Mesendoderm (in vitro differentiated cells): Measurements from ENCODE around the gene PFKL.

ENCODE experiments used
- DNase-seq: peaks from one replicate; pipeline ENCODE4 v3.0.0; 2013
- H2AK5ac ChIP-seq: 2 replicates; pipeline ENCODE4 v1.6.1; 2013; ENCODE audit warnings: low read length, inconsistent platforms
- H2BK120ac ChIP-seq: 2 replicates; pipeline ENCODE4 v1.6.1; 2013; ENCODE audit warnings: low read depth, mild to moderate bottlenecking, low read length, moderate library complexity, mixed read lengths
- H2BK15ac ChIP-seq: replicated peaks from 2 replicates; pipeline ENCODE4 v1.6.1; 2013; ENCODE audit warnings: low read depth, mild to moderate bottlenecking, moderate library complexity
- H2BK5ac ChIP-seq: 2 replicates; pipeline ENCODE4 v1.6.1; 2013; ENCODE audit warnings: low read length, inconsistent platforms
- H3K18ac ChIP-seq: 2 replicates; pipeline ENCODE4 v1.6.1; 2013; ENCODE audit warnings: mild to moderate bottlenecking, low read length, mixed read lengths
- H3K23ac ChIP-seq: one replicate; pipeline ENCODE4 v1.6.1; 2013; ENCODE audit warnings: low read length
- H3K27ac ChIP-seq: 2 replicates; pipeline ENCODE4 v1.5.1; 2013; ENCODE audit warnings: low read depth, mild to moderate bottlenecking, inconsistent platforms, low read length, moderate library complexity
- H3K27me3 ChIP-seq: 2 replicates; pipeline ENCODE4 v1.6.1; 2013; ENCODE audit warnings: low read length, control low read depth, mild to moderate bottlenecking, inconsistent platforms; ENCODE audit not compliant: insufficient read depth, poor library complexity
- H3K36me3 ChIP-seq: 2 replicates; pipeline ENCODE4 v1.6.1; 2013; ENCODE audit warnings: low read length, inconsistent platforms; ENCODE audit not compliant: control insufficient read depth, insufficient read depth
- H3K4ac ChIP-seq: one replicate; pipeline ENCODE4 v1.6.1; 2013; ENCODE audit warnings: low read depth, mild to moderate bottlenecking, low read length, moderate library complexity
- H3K4me1 ChIP-seq: 2 replicates; pipeline ENCODE4 v1.6.1; 2013; ENCODE audit warnings: low read depth, low read length, inconsistent platforms; ENCODE audit not compliant: control insufficient read depth
- H3K4me2 ChIP-seq: 2 replicates; pipeline ENCODE4 v1.6.1; 2013; ENCODE audit warnings: low read length
- H3K4me3 ChIP-seq: 2 replicates; pipeline ENCODE4 v1.5.1; 2013; ENCODE audit warnings: mild to moderate bottlenecking, low read length
- H3K56ac ChIP-seq: one replicate; pipeline ENCODE4 v1.6.1; 2013; ENCODE audit warnings: low read length
- H3K79me1 ChIP-seq: 2 replicates; pipeline ENCODE4 v1.6.1; 2013; ENCODE audit warnings: low read length, inconsistent platforms
- H3K79me2 ChIP-seq: 2 replicates; pipeline ENCODE4 v1.6.1; 2013; ENCODE audit warnings: mild to moderate bottlenecking, low read length; ENCODE audit not compliant: control insufficient read depth, insufficient read depth
- H3K9ac ChIP-seq: 2 replicates; pipeline ENCODE4 v1.6.1; 2013; ENCODE audit warnings: low read length, inconsistent platforms
- H4K5ac ChIP-seq: one replicate; pipeline ENCODE4 v1.6.1; 2013; ENCODE audit warnings: low read length
- H4K8ac ChIP-seq: one replicate; pipeline ENCODE4 v1.6.1; 2013; ENCODE audit warnings: low read depth, mild to moderate bottlenecking, control low read depth, low read length, moderate library complexity
- WGBS: extraction: QIAGEN DNeasy Blood & Tissue Kit; methylation state at CpG from one replicate; pipeline ENCODE4 v1.1.7; 2013; ENCODE audit warnings: low lambda C conversion rate, missing lambda C conversion rate; ENCODE audit not compliant: insufficient coverage; ENCODE audit errors: extremely low coverage; 5-methylcytosine and 5-hydroxymethylcytosine counted together

Gene PFKL

DNA sequence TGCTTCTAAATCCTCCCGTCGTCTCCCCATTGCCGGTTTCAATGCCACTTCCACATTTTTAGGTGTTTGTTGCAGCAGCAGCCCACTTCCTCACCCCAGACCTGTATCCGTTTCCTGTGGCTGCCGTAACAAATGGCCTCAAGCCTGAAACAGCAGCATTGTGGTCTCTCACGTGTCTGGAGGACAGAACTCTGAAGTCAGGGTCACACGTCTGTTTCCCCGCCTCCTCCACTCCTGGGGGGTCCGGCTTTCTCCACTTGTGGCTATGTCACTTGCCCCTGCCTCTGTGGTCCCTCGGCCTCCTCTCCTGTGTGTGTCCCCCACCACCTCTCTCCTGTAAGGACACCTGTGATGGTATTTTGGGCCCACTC lies 75.4 kb downstream of the PFKL start:
- no peak overlapping the region for H2BK120ac ChIP-seq
- no peak overlapping the region for H2BK5ac ChIP-seq
- H3K9ac ChIP-seq, result no peak overlapping the region
- no peak overlapping the region for H3K18ac ChIP-seq
- H3K27ac ChIP-seq, result no peak overlapping the region
- H2AK5ac ChIP-seq, result no peak overlapping the region
- WGBS, result no CpG with 5 or more reads among the region's 10 CpGs
- DNase-seq, result no peak
- no peak overlapping the region for H4K5ac ChIP-seq
- no peak overlapping the region for H3K4ac ChIP-seq
- no peak overlapping the region for H3K4me3 ChIP-seq
- no peaks in the 10 kb centered on the region for H3K4me1 ChIP-seq
- no peaks in the 10 kb centered on the region for H3K79me1 ChIP-seq
- H3K36me3 ChIP-seq, result no peaks in the 10 kb centered on the region
- no peak overlapping the region for H3K4me2 ChIP-seq
- H3K23ac ChIP-seq, result no peak overlapping the region
- no peak overlapping the region for H4K8ac ChIP-seq
- no peak overlapping the region for H3K56ac ChIP-seq
- H3K79me2 ChIP-seq, result no peaks in the 10 kb centered on the region
- no peaks in the 10 kb centered on the region for H3K27me3 ChIP-seq
- H2BK15ac ChIP-seq, result no peak overlapping the region

DNA sequence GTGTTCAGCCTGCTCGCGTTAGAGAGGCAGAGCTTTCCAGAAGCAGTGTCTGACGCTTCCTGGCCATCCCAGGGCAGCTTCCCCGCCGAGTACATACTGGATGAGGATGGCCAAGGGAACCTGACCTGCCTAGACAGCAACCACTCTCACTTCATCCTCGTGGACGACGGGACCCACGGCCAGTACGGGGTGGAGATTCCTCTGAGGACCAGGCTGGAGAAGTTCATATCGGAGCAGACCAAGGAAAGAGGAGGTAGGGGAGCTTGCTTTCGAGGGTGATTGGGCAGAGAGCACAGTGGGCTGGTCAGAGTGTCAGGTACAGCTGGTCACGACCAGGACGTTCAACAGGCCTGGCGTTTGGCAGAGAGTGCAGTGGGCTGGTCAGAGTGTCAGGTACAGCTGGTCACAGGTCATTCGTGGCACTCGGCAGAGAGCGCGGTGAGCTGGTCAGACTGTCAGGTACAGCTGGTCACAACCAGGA lies 75.9 kb downstream of the PFKL start:
- no peak overlapping the region for H4K5ac ChIP-seq
- no peak overlapping the region for H3K4me3 ChIP-seq
- H3K4me1 ChIP-seq, result no peaks in the 10 kb centered on the region
- no peak overlapping the region for H3K56ac ChIP-seq
- H3K4me2 ChIP-seq, result no peak overlapping the region
- no peak overlapping the region for H4K8ac ChIP-seq
- no peak overlapping the region for H3K9ac ChIP-seq
- H3K27ac ChIP-seq, result no peak overlapping the region
- WGBS, result no CpG with 5 or more reads among the region's 19 CpGs
- H3K27me3 ChIP-seq, result no peaks in the 10 kb centered on the region
- H3K79me2 ChIP-seq, result no peaks in the 10 kb centered on the region
- H2BK5ac ChIP-seq, result no peak overlapping the region
- H2AK5ac ChIP-seq, result no peak overlapping the region
- no peaks in the 10 kb centered on the region for H3K36me3 ChIP-seq
- H3K23ac ChIP-seq, result no peak overlapping the region
- H3K18ac ChIP-seq, result no peak overlapping the region
- H2BK15ac ChIP-seq, result no peak overlapping the region
- no peak overlapping the region for H2BK120ac ChIP-seq
- H3K4ac ChIP-seq, result no peak overlapping the region
- no peaks in the 10 kb centered on the region for H3K79me1 ChIP-seq
- no peak for DNase-seq

DNA sequence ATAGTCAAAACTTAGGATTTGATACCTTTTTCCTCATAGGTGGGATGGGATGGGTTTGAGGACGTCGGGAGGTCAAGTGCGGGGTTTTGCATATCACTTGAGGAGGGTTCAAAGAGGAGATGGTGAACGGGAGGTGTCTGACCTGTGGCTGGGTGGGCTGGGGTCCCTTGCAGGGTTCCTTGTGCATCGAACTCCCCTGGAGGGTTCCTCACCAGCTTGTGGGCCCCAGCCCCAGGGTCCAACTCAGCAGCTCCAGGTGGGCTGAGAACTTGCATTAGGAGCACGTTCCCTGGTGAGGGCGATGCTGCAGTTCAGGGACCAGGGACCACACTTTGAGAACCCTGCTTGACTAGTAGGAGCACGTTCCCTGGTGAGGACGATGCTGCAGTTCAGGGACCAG lies 76.8 kb downstream of the PFKL start:
- Histone ChIP-seq H3K36me3 (no peaks in the 10 kb centered on the region), H3K4ac (no peak overlapping the region), H3K9ac (no peak overlapping the region), H4K8ac (no peak overlapping the region), H2BK15ac (no peak overlapping the region), H3K27me3 (no peaks in the 10 kb centered on the region), H4K5ac (no peak overlapping the region), H3K79me2 (no peaks in the 10 kb centered on the region), H3K4me2 (no peak overlapping the region), H3K23ac (no peak overlapping the region), H3K4me1 (no peaks in the 10 kb centered on the region), H2AK5ac (no peak overlapping the region), H2BK5ac (no peak overlapping the region), H3K27ac (no peak overlapping the region), H3K4me3 (no peak overlapping the region), H3K56ac (no peak overlapping the region), H2BK120ac (no peak overlapping the region), H3K18ac (no peak overlapping the region), H3K79me1 (no peaks in the 10 kb centered on the region)
- DNase-seq, result no peak
- no CpG with 5 or more reads among the region's 9 CpGs for WGBS
